Fibroblast of mammary gland (primary cell): Measurements from ENCODE around the gene CSTF3.

Experiments
- DNase-seq: peaks from one replicate; pipeline ENCODE4 v3.0.0-alpha.2; 2010; ENCODE audit warnings: low read depth
- H3K4me3 ChIP-seq: 2 replicates; pipeline ENCODE4 v1.5.1; 2011; ENCODE audit warnings: low read depth, mild to moderate bottlenecking, low read length, moderate library complexity; ENCODE audit not compliant: control insufficient read depth
- CTCF ChIP-seq: conservative IDR thresholded peaks from 2 replicates; pipeline ENCODE4 v1.5.1; 2011; ENCODE audit warnings: low read depth, low read length, inconsistent platforms; ENCODE audit not compliant: control insufficient read depth, insufficient read depth

CSTF3 gene

GRCh38 chr11:33135768-33136443 is 25.4 kb downstream of the CSTF3 start:
- TF ChIP-seq CTCF: no peak
- DNase-seq: no peak

GRCh38 chr11:33135216-33135615 is 26.1 kb downstream of the CSTF3 start:
- no peak overlapping the region for H3K4me3 ChIP-seq
- no peak for TF ChIP-seq CTCF
- DNase-seq: peak; percentile 83

More at GRCh38 chr11:33135768-33136443, 25.4 kb downstream of the CSTF3 start:
- H3K4me3 ChIP-seq: no peak overlapping the region

GRCh38 chr11:33134276-33134675 is 27.0 kb downstream of the CSTF3 start:
- no peak for DNase-seq
- TF ChIP-seq CTCF: no peak
- H3K4me3 ChIP-seq: no peak overlapping the region

- no peak overlapping the region for H3K4me3 ChIP-seq
- no peak for DNase-seq
- TF ChIP-seq CTCF: no peak
These were observed 27.5 kb downstream of the CSTF3 start for GRCh38 chr11:33133761-33134160.

- DNase-seq: no peak
- H3K4me3 ChIP-seq: no peak overlapping the region
- TF ChIP-seq CTCF: no peak
These were observed 28.8 kb downstream of the CSTF3 start for GRCh38 chr11:33132510-33132909.

GRCh38 chr11:33128739-33129138 is 32.5 kb downstream of the CSTF3 start:
- TF ChIP-seq CTCF: no peak
- DNase-seq: no peak
- no peak overlapping the region for H3K4me3 ChIP-seq

GRCh38 chr11:33125611-33126010 is 35.7 kb downstream of the CSTF3 start:
- no peak for TF ChIP-seq CTCF
- no peak overlapping the region for H3K4me3 ChIP-seq
- no peak for DNase-seq
